Measurements from ENCODE around the gene IFT122. TPM values are rescaled to one million over a fixed set of nuclear protein-coding genes. Genes with fewer than 3 reads are reported as not detected.
"Not testable (repeated sequence)": the region's sequence is repeated elsewhere in the genome, so short reads cannot be mapped to it uniquely, and the experiment has no call there.

IFT122 gene
- total RNA-seq, 1 donor from 2014 or later: 26.5 TPM

DNA sequence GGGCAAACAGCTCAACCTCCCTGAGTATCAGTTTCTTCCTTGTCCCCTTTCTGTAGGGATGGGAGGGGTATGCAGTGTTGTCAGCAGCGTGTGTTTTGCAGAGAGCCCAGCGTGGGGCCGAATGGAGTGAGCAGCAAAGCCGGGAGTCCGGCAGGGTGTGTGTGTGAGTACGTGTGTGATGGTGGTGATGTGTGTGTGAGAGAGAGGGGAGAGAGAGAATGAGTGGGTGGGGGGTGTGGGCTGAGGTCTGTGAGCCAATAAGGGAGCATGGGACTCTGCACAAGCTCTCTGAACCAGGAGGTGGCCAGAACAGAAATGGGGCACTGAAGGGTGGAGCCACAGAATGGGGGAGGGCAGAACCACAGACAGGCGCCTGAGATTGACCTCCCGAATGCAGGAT is 43.8 kb downstream of the IFT122 start:
- TF ChIP-seq, protein P1, sequence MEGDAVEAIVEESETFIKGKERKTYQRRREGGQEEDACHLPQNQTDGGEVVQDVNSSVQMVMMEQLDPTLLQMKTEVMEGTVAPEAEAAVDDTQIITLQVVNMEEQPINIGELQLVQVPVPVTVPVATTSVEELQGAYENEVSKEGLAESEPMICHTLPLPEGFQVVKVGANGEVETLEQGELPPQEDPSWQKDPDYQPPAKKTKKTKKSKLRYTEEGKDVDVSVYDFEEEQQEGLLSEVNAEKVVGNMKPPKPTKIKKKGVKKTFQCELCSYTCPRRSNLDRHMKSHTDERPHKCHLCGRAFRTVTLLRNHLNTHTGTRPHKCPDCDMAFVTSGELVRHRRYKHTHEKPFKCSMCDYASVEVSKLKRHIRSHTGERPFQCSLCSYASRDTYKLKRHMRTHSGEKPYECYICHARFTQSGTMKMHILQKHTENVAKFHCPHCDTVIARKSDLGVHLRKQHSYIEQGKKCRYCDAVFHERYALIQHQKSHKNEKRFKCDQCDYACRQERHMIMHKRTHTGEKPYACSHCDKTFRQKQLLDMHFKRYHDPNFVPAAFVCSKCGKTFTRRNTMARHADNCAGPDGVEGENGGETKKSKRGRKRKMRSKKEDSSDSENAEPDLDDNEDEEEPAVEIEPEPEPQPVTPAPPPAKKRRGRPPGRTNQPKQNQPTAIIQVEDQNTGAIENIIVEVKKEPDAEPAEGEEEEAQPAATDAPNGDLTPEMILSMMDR (IDR thresholded peaks at IDR 0.05): no peak
- DNase-seq: no peak
- Histone ChIP-seq H3K27me3 (no peaks in the 10 kb centered on the region), H3K4me3 (no peak overlapping the region), H3K9me3 (no peaks in the 10 kb centered on the region), H3K27ac (no peak overlapping the region), H3K36me3 (peaks cover 17% of the 10 kb centered on the region), H3K4me1 (peaks cover 29% of the 10 kb centered on the region)
- no peak for ATAC-seq
- intact Hi-C loops (cut with DNase I): no loop called here

DNA sequence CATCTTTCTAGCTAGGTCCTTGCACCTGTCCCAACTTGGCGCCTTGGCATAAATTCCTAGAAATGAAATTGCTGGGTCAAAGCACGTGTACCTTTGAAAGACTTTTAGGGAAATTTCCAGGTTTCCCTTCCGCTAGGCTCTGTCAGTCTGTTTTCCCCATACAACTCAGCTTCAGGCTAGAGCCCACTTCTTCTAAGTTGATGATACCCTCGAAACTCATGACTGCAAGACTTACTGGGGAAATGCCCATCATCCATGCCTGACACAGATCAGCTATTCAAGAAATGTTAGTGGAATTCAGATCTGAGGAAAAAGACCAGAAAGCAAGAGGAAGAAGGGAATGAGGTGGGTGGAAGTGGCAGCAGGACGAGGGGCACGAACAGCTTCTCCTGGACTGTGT is 45.1 kb downstream of the IFT122 start:
- Histone ChIP-seq H3K4me1 (peaks cover 29% of the 10 kb centered on the region), H3K27ac (peak overlapping the region; percentile 59)
- DNase-seq; ATAC-seq; H3K27me3 ChIP-seq; intact Hi-C loops (cut with DNase I); H3K9me3 ChIP-seq; H3K4me3 ChIP-seq; H3K36me3 ChIP-seq: not testable (repeated sequence)

DNA sequence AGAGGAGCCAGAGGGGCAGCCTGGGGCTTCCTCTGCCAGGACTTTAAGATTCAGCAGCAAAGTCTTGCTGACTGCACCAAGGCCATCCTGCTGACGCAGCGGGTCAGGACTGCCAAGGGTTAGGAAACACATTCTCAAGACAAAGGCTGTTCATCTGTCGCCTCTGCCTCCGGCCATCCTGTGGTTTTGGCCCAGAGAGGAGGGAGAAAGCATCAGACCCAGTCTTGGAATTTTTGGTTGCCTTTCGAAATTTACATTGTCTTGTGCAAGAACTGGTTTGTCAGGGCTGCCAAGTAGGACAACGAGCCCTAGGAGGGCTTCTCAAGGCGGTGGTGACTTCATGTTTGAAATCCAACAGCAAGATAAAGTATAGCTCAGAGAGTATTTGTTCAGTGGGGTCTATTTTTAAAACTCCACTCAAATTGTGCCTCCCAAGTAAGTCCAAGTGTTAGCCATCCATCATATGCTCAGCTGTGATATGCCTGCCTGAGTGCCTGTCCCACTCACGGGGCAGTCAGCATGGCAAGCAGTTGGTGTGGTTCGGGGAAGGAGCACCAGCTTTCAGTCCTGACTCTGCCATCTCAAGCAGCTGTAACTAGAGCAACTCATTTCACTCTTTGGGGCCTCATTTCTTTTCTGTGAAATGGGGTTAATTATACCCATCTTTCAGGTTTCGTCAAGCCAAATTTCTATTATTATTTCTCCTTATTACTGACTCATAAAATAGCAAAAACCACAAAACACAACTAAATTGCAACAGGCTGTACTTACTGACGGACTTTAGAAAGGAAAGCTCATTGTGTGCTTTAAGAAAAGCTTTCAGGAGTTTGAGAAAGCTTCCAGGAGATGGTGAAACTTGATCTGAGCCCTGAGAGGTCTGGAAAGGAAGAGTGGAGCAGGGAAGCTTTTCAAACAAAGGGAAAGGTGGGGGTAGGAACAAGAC is 46.0 kb downstream of the IFT122 start:
- ATAC-seq: peak; percentile 69

DNA sequence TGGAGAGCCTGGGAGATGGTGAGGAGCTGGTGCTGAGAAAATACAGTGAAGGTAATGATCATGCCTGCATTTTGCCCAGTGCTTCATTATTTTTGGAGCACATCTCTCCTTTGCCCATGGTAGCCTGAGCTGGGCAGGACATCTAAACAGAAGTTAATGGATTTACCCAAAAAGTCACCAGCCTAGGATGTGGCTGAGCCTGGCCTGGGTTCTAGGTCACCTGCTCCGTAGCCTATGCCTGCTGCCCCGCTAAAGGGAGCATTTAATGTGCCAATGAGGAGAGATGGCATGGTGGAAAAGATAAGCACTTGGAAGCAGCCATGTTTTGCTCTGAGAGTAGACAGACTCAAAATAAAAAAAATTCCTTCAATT is 46.6 kb downstream of the IFT122 start:
- DNase-seq (no peak), ATAC-seq (no peak)
- TF ChIP-seq, protein P1 (IDR thresholded peaks at IDR 0.05): no peak
- peaks cover 30% of the 10 kb centered on the region for H3K4me1 ChIP-seq
- H3K4me3 ChIP-seq: no peak overlapping the region
- H3K27ac ChIP-seq: peak overlapping the region; percentile 59
- H3K36me3 ChIP-seq: peaks cover 5% of the 10 kb centered on the region
- intact Hi-C loops (cut with DNase I): no loop called here
- no peaks in the 10 kb centered on the region for H3K27me3 ChIP-seq
- no peaks in the 10 kb centered on the region for H3K9me3 ChIP-seq

More for the DNA sequence above, 46.0 kb downstream of the IFT122 start:
- Histone ChIP-seq H3K27ac (peak overlapping the region; percentile 59), H3K36me3 (peaks cover 5% of the 10 kb centered on the region), H3K4me3 (no peak overlapping the region), H3K9me3 (no peaks in the 10 kb centered on the region), H3K27me3 (no peaks in the 10 kb centered on the region), H3K4me1 (peaks cover 34% of the 10 kb centered on the region)
- intact Hi-C loops (cut with DNase I): no loop called here
- TF ChIP-seq, protein P1 (IDR thresholded peaks at IDR 0.05): no peak
- DNase-seq: peak; percentile 87

DNA sequence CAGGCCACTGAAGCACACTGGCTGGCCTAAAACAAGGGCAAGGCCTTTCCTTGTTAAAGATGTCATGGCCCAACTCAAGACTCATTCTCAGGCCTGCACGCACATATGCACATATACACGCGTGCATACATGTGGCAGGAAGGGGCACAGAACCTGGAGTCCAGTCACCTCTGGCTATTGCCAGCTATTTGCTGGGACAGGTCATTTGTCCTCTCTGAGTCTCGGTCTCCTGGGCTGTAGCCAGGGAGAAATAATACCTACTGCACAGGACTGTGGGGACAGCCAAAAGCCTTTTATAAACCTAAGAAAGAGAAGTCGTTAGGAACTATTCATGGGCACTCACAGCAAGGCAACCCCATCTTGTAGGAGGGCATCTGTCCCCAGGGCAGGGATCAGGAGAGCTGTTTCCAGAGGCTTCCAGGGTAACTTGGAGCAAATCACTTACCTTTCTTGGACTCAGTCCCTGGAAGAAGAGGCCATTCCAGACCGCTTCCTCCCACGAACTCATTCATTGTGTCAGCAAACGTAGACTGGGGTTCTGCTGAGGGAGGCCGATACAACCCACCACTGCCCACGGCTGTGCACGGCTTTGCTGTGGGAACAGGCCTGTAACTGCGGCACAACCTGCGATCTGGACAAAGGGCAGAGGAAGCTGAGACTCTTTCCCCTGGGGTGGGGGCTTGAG is 47.3 kb downstream of the IFT122 start:
- ATAC-seq: no peak
- peak overlapping the region; percentile 59 for H3K27ac ChIP-seq
- H3K9me3 ChIP-seq: no peaks in the 10 kb centered on the region
- TF ChIP-seq, protein P1 (IDR thresholded peaks at IDR 0.05): no peak
- peaks cover 24% of the 10 kb centered on the region for H3K4me1 ChIP-seq
- peaks cover 5% of the 10 kb centered on the region for H3K36me3 ChIP-seq
- no peaks in the 10 kb centered on the region for H3K27me3 ChIP-seq
- no peak for DNase-seq
- H3K4me3 ChIP-seq: no peak overlapping the region
- intact Hi-C loops (cut with DNase I): no loop called here

DNA sequence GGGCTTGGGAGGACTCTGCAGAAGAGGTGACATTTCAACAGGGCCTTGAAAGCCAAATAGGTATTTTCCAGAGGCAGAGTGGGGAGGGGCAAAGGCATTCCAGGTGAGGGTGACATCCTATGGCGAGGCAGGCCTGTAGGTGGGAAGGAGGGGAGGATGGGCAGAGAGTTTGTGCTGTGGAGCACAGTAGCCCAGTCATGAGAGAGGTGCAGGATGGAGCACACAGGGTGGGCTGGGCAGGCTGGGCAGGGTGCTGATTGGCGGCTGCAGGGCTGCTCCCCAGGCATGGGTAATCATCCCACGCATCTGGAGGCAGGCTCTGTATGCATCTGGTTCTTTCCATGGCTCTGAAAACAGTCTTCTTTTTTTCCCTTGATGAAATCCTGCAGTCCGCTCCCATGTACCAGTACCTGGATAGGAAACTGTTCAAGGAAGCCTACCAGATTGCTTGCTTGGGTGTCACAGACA is 47.9 kb downstream of the IFT122 start:
- H3K9me3 ChIP-seq; intact Hi-C loops (cut with DNase I); H3K27me3 ChIP-seq; H3K4me3 ChIP-seq; ATAC-seq; DNase-seq; H3K36me3 ChIP-seq: not testable (repeated sequence)
- peaks cover 24% of the 10 kb centered on the region for H3K4me1 ChIP-seq
- peak overlapping the region; percentile 59 for H3K27ac ChIP-seq

DNA sequence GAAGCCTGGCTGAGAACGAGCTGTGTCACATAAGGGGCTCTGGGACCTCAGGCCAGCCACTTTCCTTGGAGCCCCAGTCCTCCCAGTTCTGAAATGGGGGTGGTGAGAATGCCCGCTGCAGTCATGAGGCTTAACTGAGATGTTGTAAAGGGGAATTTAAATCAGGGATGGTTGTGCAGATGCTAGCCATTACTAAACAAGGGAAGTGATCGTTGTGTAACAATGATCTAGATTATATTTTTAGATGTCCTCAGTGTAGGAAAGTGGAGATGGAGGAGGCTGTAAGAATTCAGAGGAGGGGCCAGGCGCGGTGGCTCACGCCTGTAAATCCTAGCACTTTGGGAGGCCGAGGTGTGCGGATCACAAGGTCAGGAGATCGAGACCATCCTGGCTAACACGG is 49.2 kb downstream of the IFT122 start:
- intact Hi-C loops (cut with DNase I); H3K4me3 ChIP-seq; H3K9me3 ChIP-seq; H3K27me3 ChIP-seq; H3K36me3 ChIP-seq; DNase-seq; H3K27ac ChIP-seq: not testable (repeated sequence)
- peaks cover 29% of the 10 kb centered on the region for H3K4me1 ChIP-seq
- peak; percentile 6 for ATAC-seq

Data from upper lobe of right lung (tissue), 1 donor.